Umbilical cord (tissue), 2 donors: ENCODE data around the gene TBL1X. TPM values are rescaled to one million over a fixed set of nuclear protein-coding genes. Genes with fewer than 3 reads are reported as not detected.

ENCODE experiments used
- DNase-seq: peaks from one replicate; pipeline ENCODE4 v3.0.0-alpha.2; 2015; ENCODE audit warnings: low spot score
- total RNA-seq: library from RNA; depleted of rRNA; stranded (reverse); fragments of >200 nt; gene quantifications from one replicate; pipeline ENCODE4 v1.2.3, GENCODE V29; 2014; ENCODE audit warnings: low replicate concordance; ENCODE audit not compliant: insufficient read depth

Gene TBL1X
- total RNA-seq, 1 donor from 2014 or later, result 15.4 TPM

DNA sequence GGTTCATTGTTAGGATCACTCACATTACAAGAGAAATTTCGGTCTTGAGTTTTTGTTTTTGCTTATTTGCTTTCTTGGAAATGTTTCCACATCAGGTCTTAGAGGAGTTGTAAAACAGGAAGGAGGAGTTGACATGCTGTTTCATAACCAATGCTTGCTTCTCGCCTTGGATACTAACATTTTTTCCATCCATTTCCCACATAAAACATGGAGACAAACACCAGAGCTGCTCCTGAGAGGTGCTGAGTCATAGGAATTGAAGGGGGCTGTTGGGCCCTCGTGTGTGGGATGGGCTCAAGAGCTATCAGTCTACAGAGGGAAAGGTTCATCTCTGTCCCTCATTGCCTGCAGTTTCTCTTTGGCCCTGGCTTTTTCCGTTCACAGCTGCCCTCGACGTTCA, 29.9 kb downstream of the TBL1X start:
- DNase-seq, result peak; percentile 85

DNA sequence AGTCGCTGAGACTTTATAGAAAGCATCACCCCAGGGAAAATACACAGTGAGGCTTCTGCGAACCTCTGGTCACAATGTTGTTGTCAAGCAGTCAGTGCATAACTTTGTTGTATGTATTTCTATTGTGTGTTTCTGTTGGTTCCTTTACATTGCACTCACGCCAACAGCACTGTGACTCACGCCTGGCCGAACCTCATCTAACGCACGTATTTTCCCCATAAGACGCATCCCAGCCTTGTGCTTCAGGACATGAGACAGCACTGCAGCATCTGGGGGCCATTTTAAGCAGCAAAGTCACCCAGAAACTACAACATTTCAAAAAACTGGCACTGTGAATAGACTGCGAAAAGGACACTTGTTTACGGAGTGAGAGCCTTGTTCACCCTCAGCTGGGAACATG, 30.6 kb downstream of the TBL1X start:
- no peak for DNase-seq

DNA sequence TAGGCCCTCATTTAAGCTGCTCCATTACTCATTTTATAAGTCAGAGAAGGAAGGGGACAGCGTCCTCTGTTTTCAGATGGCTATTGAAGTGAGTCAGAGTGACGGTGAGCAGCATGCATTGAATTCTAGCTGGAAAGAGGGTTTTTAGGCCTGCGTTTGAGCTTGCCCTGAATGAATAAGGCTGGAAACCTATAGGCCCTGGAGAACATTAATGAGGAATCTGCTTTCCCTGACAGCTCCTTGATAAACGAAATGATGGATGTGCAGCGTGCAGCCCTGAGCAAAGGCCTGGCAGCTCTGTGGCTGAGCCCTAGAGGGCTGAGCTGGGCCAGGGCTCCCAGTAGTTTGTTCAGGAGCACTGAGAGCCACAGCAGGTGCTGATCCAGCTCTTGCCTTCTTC, 33.4 kb downstream of the TBL1X start:
- no peak for DNase-seq

DNA sequence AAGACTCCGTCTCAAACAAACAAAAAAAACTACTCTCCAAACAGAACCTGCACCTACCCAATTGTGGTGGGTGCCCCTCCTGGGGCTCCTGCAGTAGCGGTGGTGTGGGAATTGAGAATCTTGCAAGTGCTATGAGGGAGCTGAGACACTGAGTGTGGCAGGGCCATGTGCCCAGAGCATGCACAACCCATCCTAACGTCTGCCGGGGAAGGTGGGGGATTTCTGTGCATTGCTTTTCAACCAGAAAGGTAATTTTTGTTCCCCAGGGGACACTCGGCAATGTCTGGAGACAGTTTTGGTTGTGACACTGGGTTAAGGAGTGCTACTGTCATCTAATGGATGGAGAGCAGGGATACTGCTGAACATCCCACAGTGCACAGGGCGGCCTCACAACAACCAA, 35.7 kb downstream of the TBL1X start:
- DNase-seq, result no peak

DNA sequence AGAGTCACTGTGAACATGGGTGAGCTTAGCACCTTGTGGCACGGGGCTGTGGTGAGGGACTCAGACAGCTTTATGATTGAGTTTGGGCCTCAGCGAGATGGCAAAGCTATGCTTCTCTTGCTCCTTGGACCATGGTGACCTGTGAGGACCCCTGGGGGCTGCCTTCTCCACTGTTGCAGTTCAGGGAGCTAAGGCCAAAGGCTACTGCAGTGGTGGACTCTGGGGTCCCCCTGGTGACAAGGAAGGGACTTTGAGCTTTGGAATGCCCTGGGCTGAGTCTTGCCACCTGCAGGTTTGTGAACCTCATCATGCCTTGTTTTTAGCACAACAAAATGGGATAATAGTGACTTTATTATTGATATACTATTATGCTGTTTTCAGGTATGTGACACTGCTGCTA, 36.5 kb downstream of the TBL1X start:
- DNase-seq, result no peak

DNA sequence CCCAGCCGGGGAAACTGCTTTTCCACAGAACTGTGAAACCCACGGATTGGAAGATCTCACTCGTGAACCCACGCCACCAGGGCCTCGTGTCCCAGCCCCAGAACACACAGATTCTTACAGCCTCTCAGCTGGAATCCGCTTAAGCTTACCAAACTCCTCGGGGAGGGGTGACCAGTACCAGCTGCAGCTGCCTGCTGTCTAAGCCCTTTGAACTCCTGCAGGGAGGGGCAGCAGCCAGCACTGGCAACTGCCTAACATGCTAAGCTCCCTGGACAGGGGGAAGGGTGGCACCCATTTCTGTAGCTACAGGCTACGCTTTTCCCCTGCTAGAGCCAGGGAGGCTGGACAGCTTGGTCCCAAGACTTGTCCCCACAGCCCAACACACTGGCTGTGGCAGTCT, 38.4 kb downstream of the TBL1X start:
- no peak for DNase-seq

DNA sequence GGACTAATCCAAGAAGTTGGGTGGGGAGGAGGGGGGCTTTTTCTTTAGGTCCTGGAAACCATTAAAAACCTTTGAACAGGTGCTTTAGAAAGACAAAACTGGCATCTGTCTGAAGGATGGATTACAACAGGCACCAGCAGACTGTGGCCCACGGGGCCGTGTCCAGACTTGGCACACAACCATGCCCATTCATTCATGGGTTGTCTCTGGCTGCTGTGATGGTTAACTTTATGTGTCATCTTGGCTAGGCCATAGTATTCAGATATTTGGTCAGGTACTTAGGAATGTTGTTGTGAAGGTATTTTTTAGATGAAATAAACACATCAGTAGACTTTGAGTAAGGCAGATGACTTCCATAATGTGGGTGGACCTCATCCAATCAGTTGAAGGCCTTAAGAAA, 45.5 kb downstream of the TBL1X start:
- DNase-seq, result no peak

DNA sequence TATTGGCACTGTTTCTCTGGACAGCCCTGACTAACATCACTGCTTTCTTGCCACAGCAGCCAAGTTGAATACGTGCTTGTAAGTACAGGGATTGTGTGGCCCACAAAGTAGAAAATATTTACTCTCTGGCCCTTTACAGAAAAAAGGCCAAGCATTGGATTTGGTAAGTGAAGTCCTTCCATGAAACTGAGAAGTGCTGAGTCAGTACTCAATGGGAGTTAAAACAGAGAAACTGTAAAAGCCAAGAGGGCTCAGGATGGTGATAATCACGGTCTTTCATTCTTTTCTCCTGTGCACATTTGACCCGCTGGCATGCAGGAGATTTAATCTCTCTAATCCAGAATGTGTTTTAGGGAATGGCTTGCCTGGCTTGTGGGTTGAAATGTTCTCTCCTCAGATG, 46.1 kb downstream of the TBL1X start:
- no peak for DNase-seq

DNA sequence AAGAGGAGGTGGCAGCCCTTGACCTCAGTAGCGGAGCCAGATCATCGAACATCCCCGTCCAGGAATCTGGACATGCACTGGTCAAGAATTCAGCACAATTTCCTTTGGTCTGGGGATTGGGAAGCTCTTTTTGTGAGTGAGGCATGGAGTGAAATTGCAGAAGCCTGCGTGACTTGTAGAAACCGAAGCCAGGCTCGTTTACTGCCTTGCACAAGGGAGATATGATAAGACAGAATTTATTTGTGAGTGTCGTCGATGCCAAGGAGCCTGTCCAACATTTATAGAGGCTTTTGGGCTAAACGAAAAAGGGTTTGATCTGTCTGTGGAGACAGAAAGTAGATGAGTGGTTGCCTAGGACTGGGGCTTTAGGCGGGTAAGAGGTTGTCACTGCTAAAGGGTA, 50.6 kb downstream of the TBL1X start:
- peak; percentile 58 for DNase-seq

DNA sequence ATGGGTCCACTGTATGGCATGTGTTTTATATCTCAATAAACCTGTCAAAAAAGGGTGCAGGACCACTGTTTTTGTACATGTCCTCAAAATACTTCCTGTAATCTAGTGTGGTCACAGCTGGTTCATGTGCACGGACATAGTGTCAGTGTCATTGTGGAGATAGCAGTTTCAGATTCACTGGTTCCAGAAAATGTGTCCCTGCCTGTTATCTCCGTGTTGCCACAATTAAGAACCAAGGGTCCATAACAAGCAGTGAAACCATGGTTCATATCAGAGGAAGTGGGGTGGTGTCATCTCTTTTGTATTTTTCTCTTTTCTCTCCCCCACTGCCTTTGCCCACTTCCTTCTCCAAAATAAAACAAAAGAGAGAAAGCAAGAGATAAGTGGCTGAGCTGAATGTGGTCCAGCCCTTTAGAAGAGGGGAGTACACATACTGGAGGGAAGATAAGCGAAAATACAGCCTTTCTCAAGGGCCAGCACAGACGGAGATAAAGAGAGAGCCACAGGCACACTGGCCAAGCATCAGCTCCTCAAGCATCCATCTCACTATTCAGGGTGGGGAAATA, 51.2 kb downstream of the TBL1X start:
- DNase-seq, result no peak

DNA sequence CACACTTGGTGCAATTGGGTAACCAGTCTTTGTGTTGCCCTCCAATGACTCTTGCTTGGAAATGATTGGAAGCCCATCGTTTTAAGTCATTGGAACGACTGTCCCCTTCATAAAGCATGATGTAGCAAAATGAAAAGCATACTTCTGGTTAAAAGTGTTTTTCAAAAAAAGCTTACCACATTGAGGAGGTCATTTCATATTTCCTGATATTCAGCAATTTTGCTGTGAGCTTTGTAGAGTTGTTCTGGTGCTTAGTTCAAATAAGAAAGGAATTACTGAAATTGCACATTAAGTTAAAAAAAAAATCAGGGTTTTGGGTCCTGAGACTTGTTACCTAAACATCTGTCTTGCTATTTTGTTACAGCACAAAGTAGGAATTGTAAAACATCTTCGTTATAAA, 51.8 kb downstream of the TBL1X start:
- DNase-seq, result no peak

DNA sequence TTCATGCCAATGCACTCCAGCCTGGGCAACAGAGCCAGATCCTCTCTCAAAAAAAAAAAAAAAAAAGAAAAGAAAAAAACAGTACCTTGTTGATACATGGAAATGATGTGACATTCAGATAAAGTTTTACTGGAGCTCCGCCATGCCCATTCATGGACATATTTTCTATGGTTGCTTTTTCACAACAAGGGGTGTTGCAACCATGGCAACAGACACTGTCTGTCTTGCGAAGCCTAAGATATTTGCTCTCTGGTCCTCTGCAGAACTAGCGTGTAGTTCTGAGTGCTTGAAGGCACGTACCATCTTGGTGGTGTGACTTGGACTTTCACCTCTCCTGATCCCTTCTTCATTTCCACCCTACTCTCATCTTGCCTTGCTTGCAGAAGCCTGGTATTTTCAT, 53.2 kb downstream of the TBL1X start:
- DNase-seq, result no peak

DNA sequence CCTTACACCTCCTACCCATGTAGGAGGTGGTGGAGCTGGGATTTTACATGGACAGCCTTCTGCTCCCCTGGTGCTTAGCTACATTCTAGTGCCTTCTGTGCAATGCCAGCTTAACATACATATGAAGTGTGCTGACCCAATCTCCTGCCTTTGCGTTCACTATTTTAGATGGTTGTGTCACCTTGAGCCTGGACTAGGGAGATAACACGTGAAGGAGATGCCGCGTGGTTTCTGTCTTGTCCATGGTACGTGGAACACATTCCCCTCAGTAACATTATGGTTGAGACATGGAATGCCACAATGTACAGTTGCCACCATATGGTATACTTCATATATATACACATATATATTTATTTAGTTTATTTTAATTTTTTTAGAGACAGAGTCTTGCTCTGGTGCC, 54.0 kb downstream of the TBL1X start:
- DNase-seq, result no peak

DNA sequence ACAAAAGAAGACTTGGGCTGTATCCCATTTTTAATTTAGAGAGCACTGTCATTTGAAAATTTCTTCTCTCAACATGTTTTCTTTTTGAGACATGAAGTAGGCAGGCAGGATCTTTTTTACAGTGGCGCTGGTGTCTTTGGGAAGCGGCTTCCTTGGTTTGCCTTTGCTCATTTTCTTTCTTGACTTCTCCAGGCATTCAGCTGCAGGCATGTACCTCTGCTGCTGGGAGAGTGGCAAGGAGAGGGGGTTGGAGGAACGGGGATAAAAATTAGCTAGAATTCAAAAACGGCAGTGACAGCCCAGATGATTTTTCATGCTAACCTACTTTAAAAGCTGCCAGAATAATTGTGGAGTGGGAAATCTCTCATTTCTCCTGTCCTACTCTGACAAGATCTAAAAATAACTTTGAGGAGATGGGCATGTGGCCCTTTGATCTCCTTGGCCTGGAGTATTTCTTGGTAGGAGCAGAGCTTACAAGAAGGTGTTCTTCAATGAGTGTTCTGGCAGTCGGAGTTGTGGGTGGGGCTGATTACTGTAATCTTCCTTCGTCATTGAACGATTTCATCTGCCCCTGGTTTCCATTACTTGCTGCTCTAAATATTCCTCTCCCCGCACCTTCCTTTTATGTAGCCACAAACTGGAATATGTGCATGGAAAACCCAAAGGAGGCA, 54.8 kb downstream of the TBL1X start:
- DNase-seq, result peak; percentile 82

DNA sequence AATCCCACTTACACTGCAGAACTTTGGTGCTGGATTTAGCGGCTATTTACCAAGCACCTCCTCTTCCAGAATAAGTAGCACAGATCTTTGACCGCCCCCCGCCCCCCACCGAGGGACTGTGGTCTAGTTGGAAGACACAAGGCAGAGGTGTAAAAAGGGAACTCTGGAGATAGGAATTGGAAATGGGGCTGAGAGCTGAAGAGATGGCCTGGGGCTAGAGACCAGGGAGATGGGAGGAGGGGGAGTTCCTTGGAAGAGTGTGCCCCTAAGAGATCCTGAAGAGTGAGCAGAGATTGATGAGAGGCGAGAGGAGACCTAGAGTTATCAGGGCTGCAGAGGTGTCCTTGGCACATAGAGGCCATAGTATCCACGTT, 55.3 kb downstream of the TBL1X start:
- DNase-seq, result no peak

DNA sequence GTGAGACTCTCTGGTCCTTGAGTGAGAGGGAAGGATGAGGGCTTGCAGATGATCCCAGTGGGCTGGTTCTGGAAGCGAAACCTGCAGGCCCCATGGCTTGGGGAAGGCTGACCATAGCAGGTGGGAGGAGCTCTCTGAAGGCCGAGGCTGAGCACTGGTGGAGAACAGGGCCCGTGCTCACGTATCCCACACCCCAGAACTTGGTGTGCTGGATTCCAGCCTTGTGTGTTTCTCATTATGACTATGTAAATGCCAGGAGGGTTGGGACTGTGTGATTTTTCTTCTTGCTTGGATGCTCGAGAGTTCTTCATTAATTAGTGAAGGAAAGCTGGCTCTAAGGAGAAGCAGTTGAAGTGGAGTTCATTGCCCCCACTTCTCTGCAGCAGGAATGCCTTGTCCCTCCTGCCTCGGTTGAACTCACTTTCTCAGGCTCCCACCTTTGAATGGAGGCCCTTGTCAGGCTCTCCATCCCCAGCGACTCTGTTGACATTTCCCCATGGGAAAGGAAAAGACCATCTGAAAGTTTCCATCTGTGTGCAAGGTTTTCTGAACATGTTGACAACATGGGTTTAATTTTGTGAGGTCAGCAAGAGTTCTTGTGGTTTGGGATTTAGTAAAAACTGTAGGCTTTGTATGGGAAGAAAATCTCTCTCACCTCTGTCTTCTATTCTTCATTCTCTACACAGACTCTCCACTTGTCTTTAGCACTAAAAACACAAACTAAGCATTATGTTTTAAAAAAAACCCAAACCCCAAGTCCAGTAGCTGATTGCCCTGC, 57.7 kb downstream of the TBL1X start:
- DNase-seq, result no peak

DNA sequence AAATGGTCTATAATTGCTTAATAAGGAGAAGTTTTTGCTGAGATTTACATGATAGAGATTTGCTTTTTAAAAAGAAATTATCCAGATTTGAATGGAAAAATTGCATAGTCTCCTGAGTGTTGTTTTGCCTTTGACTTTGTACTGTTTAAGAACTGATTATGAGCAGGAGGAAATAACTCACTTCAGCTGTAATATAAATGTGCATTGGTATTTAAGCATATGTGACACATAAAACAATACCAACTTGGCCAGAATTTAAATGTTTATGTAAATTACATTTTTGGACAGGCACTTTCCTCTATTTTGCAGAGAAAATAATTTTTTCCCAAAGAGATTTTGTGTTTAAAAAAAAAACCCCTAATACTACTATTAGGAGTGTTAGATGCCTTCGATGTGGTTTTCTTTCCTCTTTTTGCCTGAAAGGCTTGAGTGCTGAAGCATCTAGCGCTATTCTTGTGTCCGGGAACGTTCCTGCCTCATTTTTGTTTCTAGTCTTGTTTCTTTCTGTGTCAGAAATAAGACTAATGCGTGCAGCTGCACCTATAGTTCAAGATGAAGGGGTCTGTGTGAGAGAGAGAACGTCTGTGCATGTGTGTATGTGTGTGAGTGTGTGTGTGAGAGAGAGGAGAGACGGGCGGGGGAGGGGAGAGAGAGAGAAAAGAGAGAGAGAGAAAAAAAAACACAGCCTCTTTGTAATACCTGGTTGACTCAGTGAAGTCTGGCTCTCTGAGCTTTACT, 60.8 kb downstream of the TBL1X start:
- DNase-seq, result no peak

DNA sequence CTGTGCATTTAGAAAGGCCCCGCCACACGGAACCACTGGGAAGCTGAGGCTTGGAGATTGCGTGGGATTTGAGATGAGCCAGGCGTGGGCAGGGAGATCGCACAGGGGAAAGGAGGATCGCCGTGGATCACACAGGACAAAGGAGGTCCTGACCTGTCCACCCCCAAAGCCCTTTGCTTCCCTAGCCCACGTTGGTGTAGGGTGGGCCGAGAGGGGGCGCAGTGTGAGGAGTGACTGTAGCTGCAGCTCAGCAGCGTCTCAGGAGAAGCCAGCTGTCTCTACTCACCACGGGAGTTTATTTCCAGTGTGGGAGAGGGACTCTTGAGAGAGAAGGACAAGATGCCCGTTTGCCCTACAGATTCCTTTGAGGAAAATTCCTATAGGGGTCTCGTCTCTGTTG, 62.1 kb downstream of the TBL1X start:
- DNase-seq, result no peak

DNA sequence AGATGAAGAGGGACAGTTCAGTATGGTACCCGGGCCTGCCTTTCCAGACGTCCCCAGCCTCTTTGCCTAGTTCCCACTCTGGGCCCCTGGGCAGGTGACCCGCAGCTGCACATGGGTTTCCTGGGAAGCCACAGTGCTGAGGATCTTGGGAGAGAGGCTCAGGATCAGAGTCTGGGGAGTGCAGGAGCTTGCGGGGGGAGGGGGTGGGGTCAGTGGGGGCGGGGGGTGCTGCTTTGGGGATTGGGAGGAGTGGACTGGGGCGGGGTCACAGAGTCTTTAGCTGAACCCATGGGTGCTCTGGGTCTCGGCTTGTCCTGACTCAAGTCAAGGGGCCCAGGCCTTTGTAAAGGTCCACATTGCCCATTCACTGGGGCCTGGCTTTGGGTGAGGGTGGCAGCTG, 63.6 kb downstream of the TBL1X start:
- DNase-seq, result no peak

DNA sequence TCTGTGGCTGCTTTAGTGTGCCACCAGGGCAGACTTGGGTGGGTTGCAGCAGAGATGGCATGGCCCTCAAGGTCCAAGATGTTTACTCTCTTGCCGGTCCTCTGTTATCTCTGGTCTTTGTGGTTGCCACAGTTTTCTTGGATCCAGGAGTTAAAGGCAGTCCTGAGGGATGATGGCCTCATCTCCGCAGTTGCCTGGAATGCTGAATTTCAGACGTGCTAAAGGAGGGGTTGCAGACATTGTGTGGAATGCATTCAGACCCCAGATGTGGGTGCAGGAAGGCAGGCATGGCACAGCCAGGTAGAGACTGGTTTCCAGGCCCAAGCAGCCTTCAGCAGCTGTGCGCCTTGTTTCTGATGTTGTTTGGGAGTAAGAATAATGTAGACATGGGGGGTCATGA, 64.4 kb downstream of the TBL1X start:
- no peak for DNase-seq

DNA sequence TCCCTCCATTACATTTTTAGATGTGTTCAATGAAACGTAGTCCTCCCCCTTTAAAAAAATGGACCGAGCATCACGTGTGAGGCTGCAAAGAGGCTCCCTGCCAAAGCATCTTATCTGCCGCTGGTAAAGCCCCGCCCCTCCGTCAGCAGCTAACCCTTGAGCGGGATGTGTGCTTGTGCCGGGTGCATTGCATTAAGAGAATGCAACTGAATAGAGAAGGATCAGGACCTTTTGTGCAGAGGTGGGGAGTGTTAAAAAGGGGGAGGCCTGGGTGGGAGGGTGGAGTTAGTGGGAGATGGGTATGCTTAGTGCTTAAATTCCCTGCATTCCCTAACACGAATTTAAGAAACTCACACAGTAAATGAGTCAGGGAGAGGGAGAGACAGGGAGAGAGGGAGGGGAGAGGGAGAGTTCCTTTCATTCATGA, 66.0 kb downstream of the TBL1X start:
- peak; percentile 88 for DNase-seq

DNA sequence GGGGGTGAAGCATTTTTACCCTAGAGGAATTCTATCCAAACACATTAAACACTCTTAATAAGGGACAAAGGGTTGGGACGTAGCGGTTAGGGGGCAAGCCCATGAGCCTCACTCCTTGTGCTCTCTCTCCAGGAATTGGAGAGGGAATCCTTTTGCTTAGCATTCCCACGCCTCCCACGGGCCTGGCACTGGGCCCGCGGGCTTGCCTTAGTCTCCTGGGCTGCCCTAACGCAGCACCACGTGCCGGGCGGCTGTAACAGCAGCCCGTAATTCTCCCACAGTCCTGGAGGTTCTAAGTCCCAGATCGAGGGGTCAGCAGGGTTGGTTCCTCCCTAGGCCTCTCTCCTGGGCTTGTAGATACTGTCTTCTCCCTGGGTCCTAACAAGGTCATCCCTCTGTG, 67.5 kb downstream of the TBL1X start:
- no peak for DNase-seq

DNA sequence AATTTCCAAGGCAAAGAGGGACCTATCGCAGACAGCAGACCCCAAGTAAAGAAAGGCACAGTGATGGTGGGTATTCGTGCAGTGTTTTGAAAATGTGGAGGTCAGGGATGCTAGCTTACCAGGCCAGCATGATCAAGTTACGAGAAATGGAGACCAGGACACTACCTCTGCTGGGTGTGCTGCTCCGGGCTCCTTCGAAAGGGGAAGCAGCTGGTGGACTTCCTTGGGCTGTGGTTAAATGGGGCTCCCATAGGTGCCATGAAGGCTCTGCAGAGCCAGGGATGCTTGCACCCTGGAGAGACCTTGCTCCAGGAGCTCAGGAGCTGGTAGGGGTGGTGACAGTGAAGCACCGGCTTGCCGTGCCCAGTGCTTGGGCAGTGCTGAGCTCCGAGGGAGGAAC, 68.8 kb downstream of the TBL1X start:
- DNase-seq, result no peak
